ENCODE measurements around the gene NCAM2. TPM values are rescaled to one million over a fixed set of nuclear protein-coding genes. Genes with fewer than 3 reads are reported as not detected.

The NCAM2 gene
- total and polyA plus RNA-seq, 8 donors = 0.06 to 11.0 (median 0.58) TPM; not detected in 1

- 6 to 20% (median 18%) methylated on average over 1 of the region's 1 CpG for WGBS, 5 donors
- intact Hi-C loops (cut with DNase I; ENCODE audit: low total_unique reads) = no loop called here
- Histone ChIP-seq H3K9me3 (no peaks in the 10 kb centered on the region), H3K27me3 (no peaks in the 10 kb centered on the region), H3K27ac (no peak overlapping the region), H3K4me1 (no peaks in the 10 kb centered on the region), H3K36me3 (no peaks in the 10 kb centered on the region), H3K4me3 (no peak overlapping the region)
- TF ChIP-seq POLR2A (IDR thresholded peaks at IDR 0.05) = no peak
- DNase-seq = peak in 1 of 2 donors; percentile 16
Observed at GRCh38 chr21:20970691-20971090, 27.5 kb upstream of the NCAM2 start.

DNA sequence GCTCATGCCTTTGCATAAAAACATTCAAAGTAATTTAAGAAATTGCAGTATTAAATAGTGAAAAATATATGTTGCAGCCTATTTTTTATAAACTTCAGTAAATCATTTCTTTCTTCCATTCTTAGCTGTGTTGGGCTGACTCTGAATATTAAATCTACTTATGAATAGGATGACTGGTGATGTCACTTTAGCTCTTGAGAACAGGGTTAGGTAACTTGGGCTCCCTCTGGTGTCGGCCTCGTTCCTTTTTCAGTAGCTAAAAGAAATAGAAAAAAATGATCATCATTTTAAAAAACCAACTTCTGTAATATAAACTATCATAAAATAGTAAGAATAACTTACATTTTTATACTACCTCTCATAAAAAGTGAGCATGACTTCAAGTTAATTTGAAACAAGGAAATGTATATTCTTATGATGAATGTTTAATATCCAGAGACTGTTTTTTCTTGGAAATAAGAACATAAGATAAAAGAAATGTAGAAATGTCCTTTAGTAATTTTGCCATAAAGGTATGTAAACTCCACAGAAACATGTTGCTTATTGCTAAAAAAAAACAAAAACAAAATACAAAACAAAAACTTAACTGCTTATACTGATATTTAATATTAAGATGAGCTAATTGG lies 26.8 kb upstream of the NCAM2 start:
- no peaks in the 10 kb centered on the region for H3K9me3 ChIP-seq
- intact Hi-C loops (cut with DNase I; ENCODE audit: low total_unique reads) = no loop called here
- 6 to 12% (median 8%) methylated on average over 2 of the region's 2 CpGs for WGBS, 5 donors

DNA sequence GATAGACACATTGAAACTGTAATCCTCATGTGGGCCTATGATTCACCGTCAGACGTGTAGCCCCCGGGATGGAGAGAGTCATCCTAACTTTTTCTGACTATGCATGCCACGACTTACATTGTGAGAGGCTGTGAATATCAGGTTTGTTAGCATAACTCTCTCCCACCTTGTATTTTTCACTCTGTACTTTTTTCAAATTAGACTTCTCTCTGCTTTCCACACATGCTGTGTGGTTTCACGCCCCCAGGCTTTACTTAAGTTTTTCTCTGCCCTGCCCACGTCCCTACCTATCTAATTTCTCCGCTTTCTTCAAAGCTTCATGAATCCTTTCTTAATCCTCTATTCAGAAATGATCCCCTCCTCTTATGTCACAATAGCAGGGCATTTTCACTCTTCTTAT lies 3.4 kb upstream of the NCAM2 start:
- intact Hi-C loops (cut with DNase I; ENCODE audit: low total_unique reads) = no loop called here
- peaks cover 0 to 24% (median 16%) of the 10 kb centered on the region in 3 donors for H3K27me3 ChIP-seq
- H3K27ac ChIP-seq = no peak overlapping the region
- no peak for DNase-seq
- no peak for TF ChIP-seq POLR2AphosphoS5 (IDR thresholded peaks at IDR 0.05)
- TF ChIP-seq POLR2A (IDR thresholded peaks at IDR 0.05) = no peak
- TF ChIP-seq CTCF (IDR thresholded peaks at IDR 0.05) = no peak
- no peak for TF ChIP-seq EP300 (IDR thresholded peaks at IDR 0.05)
- no peaks in the 10 kb centered on the region for H3K9me3 ChIP-seq
- WGBS, 5 donors = 84 to 88% (median 86%) methylated on average over 7 of the region's 7 CpGs
- peaks cover 8 to 27% (median 19%) of the 10 kb centered on the region in 4 donors for H3K4me1 ChIP-seq
- H3K36me3 ChIP-seq = no peaks in the 10 kb centered on the region
- no peak overlapping the region for H3K4me3 ChIP-seq

More for the DNA sequence above, 26.8 kb upstream of the NCAM2 start:
- Histone ChIP-seq H3K4me3 (no peak overlapping the region), H3K27ac (no peak overlapping the region), H3K27me3 (no peaks in the 10 kb centered on the region), H3K36me3 (no peaks in the 10 kb centered on the region), H3K4me1 (no peaks in the 10 kb centered on the region)
- TF ChIP-seq EP300 (IDR thresholded peaks at IDR 0.05) (no peak), POLR2A (IDR thresholded peaks at IDR 0.05) (no peak), CTCF (IDR thresholded peaks at IDR 0.05) (peak in 1 of 7 experiments; percentile 11), POLR2AphosphoS5 (IDR thresholded peaks at IDR 0.05) (no peak)
- DNase-seq = peak in 1 of 2 donors; percentile 82

GRCh38 chr21:20996421-20997310 lies 1.5 kb upstream of the NCAM2 start:
- TF ChIP-seq POLR2AphosphoS5 (IDR thresholded peaks at IDR 0.05) = no peak
- no peak for TF ChIP-seq EP300 (IDR thresholded peaks at IDR 0.05)
- no peak for TF ChIP-seq POLR2A (IDR thresholded peaks at IDR 0.05)
- no peak for TF ChIP-seq CTCF (IDR thresholded peaks at IDR 0.05)
- Histone ChIP-seq H3K27me3 (peaks cover 0 to 24% (median 16%) of the 10 kb centered on the region in 3 donors), H3K4me1 (peaks cover 8 to 27% (median 19%) of the 10 kb centered on the region in 4 donors), H3K36me3 (no peaks in the 10 kb centered on the region), H3K9me3 (no peaks in the 10 kb centered on the region), H3K4me3 (peak overlapping the region; percentile 49 to 62 (median 54)), H3K27ac (no peak overlapping the region)
- 18 to 35% (median 21%) methylated on average over 27 of the region's 27 CpGs for WGBS, 5 donors
- DNase-seq = peak in 1 of 2 donors; percentile 16
- intact Hi-C loops (cut with DNase I; ENCODE audit: low total_unique reads) = no loop called here
